IMR-90 (cell line): Measurements from ENCODE around the gene PYCR2. TPM values are rescaled to one million over a fixed set of nuclear protein-coding genes. Genes with fewer than 3 reads are reported as not detected.

Experiments used
- ATAC-seq: fragments of 200-7000 bp; cut with Tn5 transposase; 2 replicates; pipeline ENCODE4 v1.9.1; 2020; ENCODE audit warnings: low read depth, mild to moderate bottlenecking, moderate library complexity
- BruUV-seq: library from RNA; stranded (reverse); fragments of 400-500 nt; replicated peaks from 2 replicates; lab custom pipeline; 2021; lab: Mats Ljungman, UMichigan
- CTCF ChIA-PET: fragments of 300-600 bp; formaldehyde crosslinking; extraction: SDS; loops from one replicate; lab custom pipeline; 2021; ENCODE audit warnings: antibody characterized with exemption; lab: Yijun Ruan, JAX
- POLR2A ChIA-PET: fragments of 300-600 bp; sonication (Branson Sonifier 250); formaldehyde crosslinking; loops from one replicate; lab custom pipeline; 2022; ENCODE audit warnings: antibody characterized with exemption; ENCODE audit not compliant: unreplicated experiment; lab: Charles Lee
- DNase-seq: peaks from one replicate; pipeline ENCODE4 v3.0.0; 2013
- H2AFZ ChIP-seq: replicated peaks from 2 replicates; pipeline ENCODE3; 2013; ENCODE audit warnings: low read length, mild to moderate bottlenecking; ENCODE audit not compliant: poor library complexity
- H2AK5ac ChIP-seq: 2 replicates; pipeline ENCODE4 v1.6.1; 2013; ENCODE audit warnings: low read depth, low read length, inconsistent platforms
- H2AK9ac ChIP-seq: replicated peaks from 2 replicates; pipeline ENCODE3; 2013; ENCODE audit warnings: mild to moderate bottlenecking, low read depth, low read length, moderate library complexity; ENCODE audit not compliant: poor library complexity
- H2BK120ac ChIP-seq: 2 replicates; pipeline ENCODE4 v1.6.1; 2013; ENCODE audit warnings: low read depth, low read length, inconsistent platforms
- H2BK15ac ChIP-seq: 3 replicates; pipeline ENCODE4 v1.6.1; 2013; ENCODE audit warnings: low read depth, low read length, inconsistent platforms
- H2BK20ac ChIP-seq: 2 replicates; pipeline ENCODE4 v1.6.1; 2013; ENCODE audit warnings: low read depth, mild to moderate bottlenecking, inconsistent platforms, low read length, moderate library complexity
- H2BK5ac ChIP-seq: 2 replicates; pipeline ENCODE4 v1.6.1; 2013; ENCODE audit warnings: mild to moderate bottlenecking, low read depth, low read length, inconsistent platforms; ENCODE audit not compliant: poor library complexity, severe bottlenecking
- H3K14ac ChIP-seq: replicated peaks from 2 replicates; pipeline ENCODE4 v1.6.1; 2013; ENCODE audit warnings: low read depth, low read length, inconsistent platforms
- H3K18ac ChIP-seq: 2 replicates; pipeline ENCODE4 v1.6.1; 2013; ENCODE audit warnings: low read depth, low read length, control low read depth
- H3K23ac ChIP-seq: 2 replicates; pipeline ENCODE4 v1.6.1; 2013; ENCODE audit warnings: low read depth, low read length, inconsistent platforms
- H3K27ac ChIP-seq: 2 replicates; pipeline ENCODE4 v1.5.1; 2013; ENCODE audit warnings: mild to moderate bottlenecking, control low read depth, low read length; ENCODE audit not compliant: insufficient read depth
- H3K27me3 ChIP-seq: 2 replicates; pipeline ENCODE4 v1.6.1; 2013; ENCODE audit warnings: low read length; ENCODE audit not compliant: control insufficient read depth, insufficient read depth
- H3K36me3 ChIP-seq: 2 replicates; pipeline ENCODE4 v1.6.1; 2013; ENCODE audit warnings: low read length, mixed read lengths; ENCODE audit not compliant: control insufficient read depth, insufficient read depth
- H3K4ac ChIP-seq: 2 replicates; pipeline ENCODE4 v1.6.1; 2013; ENCODE audit warnings: low read depth, low read length, inconsistent platforms
- H3K4me1 ChIP-seq: 2 replicates; pipeline ENCODE4 v1.6.1; 2013; ENCODE audit warnings: low read length, mixed read lengths; ENCODE audit not compliant: control insufficient read depth, insufficient read depth
- H3K4me2 ChIP-seq: 2 replicates; pipeline ENCODE4 v1.6.1; 2013; ENCODE audit warnings: low read depth, mild to moderate bottlenecking, control low read depth, low read length, moderate library complexity
- H3K4me3 ChIP-seq: 2 replicates; pipeline ENCODE4 v1.5.1; 2013; ENCODE audit warnings: low read depth, mild to moderate bottlenecking, control low read depth, low read length, moderate library complexity; ENCODE audit not compliant: insufficient read depth
- H3K56ac ChIP-seq: 2 replicates; pipeline ENCODE4 v1.6.1; 2013; ENCODE audit warnings: low read length, inconsistent platforms; ENCODE audit not compliant: insufficient read depth; ENCODE audit errors: extremely low read depth
- H3K79me1 ChIP-seq, 2 experiments: 2 replicates each; pipeline ENCODE4 v1.6.1; 2013; ENCODE audit warnings: low read length in 2 of 2, inconsistent platforms in 1 of 2, low read depth in 1 of 2
- H3K9ac ChIP-seq: 2 replicates; pipeline ENCODE4 v1.6.1; 2013; ENCODE audit warnings: low read depth, low read length, control low read depth
- H3K9me1 ChIP-seq: 2 replicates; pipeline ENCODE4 v1.6.1; 2013; ENCODE audit warnings: low read length, inconsistent platforms; ENCODE audit not compliant: insufficient read depth
- H3K9me3 ChIP-seq: 2 replicates; pipeline ENCODE4 v1.6.1; 2013; ENCODE audit warnings: low read length; ENCODE audit not compliant: control insufficient read depth, insufficient read depth
- H4K20me1 ChIP-seq: 2 replicates; pipeline ENCODE4 v1.6.1; 2013; ENCODE audit warnings: low read length, inconsistent platforms; ENCODE audit not compliant: insufficient read depth
- H4K5ac ChIP-seq: 2 replicates; pipeline ENCODE4 v1.6.1; 2013; ENCODE audit warnings: mild to moderate bottlenecking, low read depth, low read length, control low read depth
- H4K8ac ChIP-seq, 2 experiments: 2 replicates each; pipeline ENCODE4 v1.6.1; 2013; ENCODE audit warnings: low read depth in 2 of 2, low read length in 2 of 2, control low read depth in 1 of 2, inconsistent platforms in 1 of 2
- H4K91ac ChIP-seq: 2 replicates; pipeline ENCODE4 v1.6.1; 2013; ENCODE audit warnings: low read depth, low read length, inconsistent platforms; ENCODE audit not compliant: insufficient read depth
- BHLHE40 ChIP-seq: fragments of 150-350 bp; IDR thresholded peaks from 2 replicates; pipeline ENCODE4 v1.6.1; 2016; ENCODE audit warnings: mild to moderate bottlenecking, low read depth, low read length
- FOS ChIP-seq: fragments of 150-350 bp; IDR thresholded peaks from 2 replicates; pipeline ENCODE4 v1.6.1; 2016; ENCODE audit warnings: low read depth, low read length
- MAFK ChIP-seq: IDR thresholded peaks from 2 replicates; pipeline ENCODE4 v1.6.1; 2012; ENCODE audit warnings: low read depth, low read length, improper control_type of control experiment
- MXI1 ChIP-seq: IDR thresholded peaks from 2 replicates; pipeline ENCODE4 v1.6.1; 2012; ENCODE audit warnings: low read depth, mild to moderate bottlenecking, low read length, moderate library complexity, borderline replicate concordance
- RAD21 ChIP-seq: IDR thresholded peaks from 2 replicates; pipeline ENCODE4 v1.6.1; 2012; ENCODE audit warnings: low read length, improper control_type of control experiment
- RCOR1 ChIP-seq: IDR thresholded peaks from 2 replicates; pipeline ENCODE4 v1.6.1; 2012; ENCODE audit warnings: mild to moderate bottlenecking, low read length, improper control_type of control experiment; ENCODE audit not compliant: insufficient replicate concordance
- RFX5 ChIP-seq: IDR thresholded peaks from 2 replicates; pipeline ENCODE4 v1.8.0; 2012; ENCODE audit warnings: low read depth, mild to moderate bottlenecking, low read length, moderate library complexity
- SMC3 ChIP-seq: fragments of 150-350 bp; IDR thresholded peaks from 2 replicates; pipeline ENCODE4 v1.6.1; 2016; ENCODE audit warnings: low read depth, mild to moderate bottlenecking, antibody characterized with exemption, low read length, moderate library complexity
- WGBS, 2 experiments: methylation state at CpG; one replicate each; pipeline versions ENCODE4 v1.1.5 to v1.1.7; 2013; ENCODE audit warnings: missing lambda C conversion rate in 2 of 2; ENCODE audit not compliant: insufficient read length in 1 of 2; ENCODE audit errors: extremely low coverage in 2 of 2; 5-methylcytosine and 5-hydroxymethylcytosine counted together
- dilution Hi-C: fragments of 300-500 bp; cut with HindIII; formaldehyde crosslinking; loops from one replicate; pipeline ENCODE4 v1.14.3; 2018; ENCODE audit warnings: low sequenced_read_pairs; ENCODE audit not compliant: unreplicated experiment
- in situ Hi-C: fragments of 300-500 bp; cut with MboI; formaldehyde crosslinking; loops from 3 replicates; pipeline ENCODE4 v1.14.3; 2019; ENCODE audit warnings: low sequenced_read_pairs, inconsistent platforms, mixed read lengths
- intact Hi-C: fragments of 100-400 bp; cut with micrococcal nuclease; formaldehyde crosslinking; loops from 2 replicates; pipeline ENCODE4 v1.10.0; 2022
- polyA plus RNA-seq, 3 experiments: library from polyadenylated mRNA; depleted of rRNA; stranded (reverse); fragments of >200 nt; gene quantifications; 2 replicates each; pipeline ENCODE4 v1.2.3, GENCODE V29; 2012; ENCODE audit warnings: low replicate concordance in 1 of 3
- total RNA-seq: library from RNA; depleted of rRNA; stranded (reverse); fragments of >200 nt; gene quantifications from 2 replicates; pipeline ENCODE4 v1.2.3, GENCODE V29; 2012
- TF ChIP-seq, protein P1 (sequence below): conservative IDR thresholded peaks from 2 replicates; pipeline ENCODE4 v1.5.1; 2012; ENCODE audit warnings: mild to moderate bottlenecking, low read depth, low read length, improper control_type of control experiment

PYCR2 gene
- total and polyA plus RNA-seq, 2 of the 4 experiments (the other 2 are of a cell fraction): 34.4 to 68.1 TPM

GRCh38 chr1:225973158-225973557 is 49.1 kb upstream of the PYCR2 start:
- POLR2A ChIA-PET: interaction anchor here (0.6 kb wide), 1 partner anchor 16 kb away, joined by 4 read pairs; no protein-coding TSS in a partner anchor
- H4K8ac ChIP-seq: no peak overlapping the region
- no peaks in the 10 kb centered on the region for H3K79me1 ChIP-seq
- H4K20me1 ChIP-seq: no peaks in the 10 kb centered on the region
- H2AFZ ChIP-seq: no peak overlapping the region
- no peaks in the 10 kb centered on the region for H3K9me3 ChIP-seq
- no peaks in the 10 kb centered on the region for H3K9me1 ChIP-seq
- ATAC-seq (no peak; the same call in 1 of the 2 replicates), DNase-seq (no peak)
- no peaks in the 10 kb centered on the region for H3K27me3 ChIP-seq
- H3K9ac ChIP-seq: no peak overlapping the region
- no peak overlapping the region for H3K18ac ChIP-seq
- no CpG with 5 or more reads among the region's 5 CpGs for WGBS, 2 experiments
- no peak overlapping the region for H3K23ac ChIP-seq
- TF ChIP-seq RFX5: no peak
- TF ChIP-seq SMC3: no peak
- no peak for TF ChIP-seq RAD21
- TF ChIP-seq MXI1: no peak
- TF ChIP-seq, protein P1, sequence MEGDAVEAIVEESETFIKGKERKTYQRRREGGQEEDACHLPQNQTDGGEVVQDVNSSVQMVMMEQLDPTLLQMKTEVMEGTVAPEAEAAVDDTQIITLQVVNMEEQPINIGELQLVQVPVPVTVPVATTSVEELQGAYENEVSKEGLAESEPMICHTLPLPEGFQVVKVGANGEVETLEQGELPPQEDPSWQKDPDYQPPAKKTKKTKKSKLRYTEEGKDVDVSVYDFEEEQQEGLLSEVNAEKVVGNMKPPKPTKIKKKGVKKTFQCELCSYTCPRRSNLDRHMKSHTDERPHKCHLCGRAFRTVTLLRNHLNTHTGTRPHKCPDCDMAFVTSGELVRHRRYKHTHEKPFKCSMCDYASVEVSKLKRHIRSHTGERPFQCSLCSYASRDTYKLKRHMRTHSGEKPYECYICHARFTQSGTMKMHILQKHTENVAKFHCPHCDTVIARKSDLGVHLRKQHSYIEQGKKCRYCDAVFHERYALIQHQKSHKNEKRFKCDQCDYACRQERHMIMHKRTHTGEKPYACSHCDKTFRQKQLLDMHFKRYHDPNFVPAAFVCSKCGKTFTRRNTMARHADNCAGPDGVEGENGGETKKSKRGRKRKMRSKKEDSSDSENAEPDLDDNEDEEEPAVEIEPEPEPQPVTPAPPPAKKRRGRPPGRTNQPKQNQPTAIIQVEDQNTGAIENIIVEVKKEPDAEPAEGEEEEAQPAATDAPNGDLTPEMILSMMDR: no peak
- no peak for TF ChIP-seq FOS
- TF ChIP-seq BHLHE40: no peak
- TF ChIP-seq RCOR1: no peak
- TF ChIP-seq MAFK: no peak
- no peak overlapping the region for H3K27ac ChIP-seq
- H2BK20ac ChIP-seq: no peak overlapping the region
- H3K36me3 ChIP-seq: 0 out of 2 replicates have a peak, but pooled peaks cover 2% of the 10 kb centered on the region
- intact Hi-C loops: loop anchor here (10.0 kb wide), 3 partner anchors 128 to 1048 kb away; partner anchors contain the start of genes DNAH14 and ENAH
- H2AK9ac ChIP-seq: no peak overlapping the region
- H2BK120ac ChIP-seq: no peak overlapping the region
- no peak overlapping the region for H3K56ac ChIP-seq
- no peak overlapping the region for H3K4me3 ChIP-seq
- H2BK15ac ChIP-seq: no peak overlapping the region
- H3K14ac ChIP-seq: no peak overlapping the region
- no peaks in the 10 kb centered on the region for H3K4me1 ChIP-seq
- in situ Hi-C loops: loop anchor here (10.0 kb wide), 1 partner anchor 658 kb away; no protein-coding TSS in a partner anchor
- dilution Hi-C loops: no loop called here
- H2AK5ac ChIP-seq: no peak overlapping the region
- BruUV-seq: no TSS peak
- H3K4me2 ChIP-seq: no peak overlapping the region
- H3K4ac ChIP-seq: no peak overlapping the region
- H4K5ac ChIP-seq: no peak overlapping the region
- H4K91ac ChIP-seq: no peak overlapping the region
- CTCF ChIA-PET: no interaction called here
- no peak overlapping the region for H2BK5ac ChIP-seq
